Skin of body (tissue), 2 donors: ENCODE measurements around the gene GPR37L1. TPM values are rescaled to one million over a fixed set of nuclear protein-coding genes. Genes with fewer than 3 reads are reported as not detected.
"Not testable (repeated sequence)": the region's sequence is repeated elsewhere in the genome, so short reads cannot be mapped to it uniquely, and the experiment has no call there.

ENCODE experiments used
- DNase-seq: peaks from one replicate; lab custom pipeline; 2025; lab: John Stamatoyannopoulos, UW
- total RNA-seq: library from RNA; depleted of rRNA; stranded (reverse); fragments of >200 nt; gene quantifications from one replicate; pipeline ENCODE4 v1.2.3, GENCODE V29; 2014

The GPR37L1 gene
- total RNA-seq, 1 donor from 2014 or later = not detected

DNA sequence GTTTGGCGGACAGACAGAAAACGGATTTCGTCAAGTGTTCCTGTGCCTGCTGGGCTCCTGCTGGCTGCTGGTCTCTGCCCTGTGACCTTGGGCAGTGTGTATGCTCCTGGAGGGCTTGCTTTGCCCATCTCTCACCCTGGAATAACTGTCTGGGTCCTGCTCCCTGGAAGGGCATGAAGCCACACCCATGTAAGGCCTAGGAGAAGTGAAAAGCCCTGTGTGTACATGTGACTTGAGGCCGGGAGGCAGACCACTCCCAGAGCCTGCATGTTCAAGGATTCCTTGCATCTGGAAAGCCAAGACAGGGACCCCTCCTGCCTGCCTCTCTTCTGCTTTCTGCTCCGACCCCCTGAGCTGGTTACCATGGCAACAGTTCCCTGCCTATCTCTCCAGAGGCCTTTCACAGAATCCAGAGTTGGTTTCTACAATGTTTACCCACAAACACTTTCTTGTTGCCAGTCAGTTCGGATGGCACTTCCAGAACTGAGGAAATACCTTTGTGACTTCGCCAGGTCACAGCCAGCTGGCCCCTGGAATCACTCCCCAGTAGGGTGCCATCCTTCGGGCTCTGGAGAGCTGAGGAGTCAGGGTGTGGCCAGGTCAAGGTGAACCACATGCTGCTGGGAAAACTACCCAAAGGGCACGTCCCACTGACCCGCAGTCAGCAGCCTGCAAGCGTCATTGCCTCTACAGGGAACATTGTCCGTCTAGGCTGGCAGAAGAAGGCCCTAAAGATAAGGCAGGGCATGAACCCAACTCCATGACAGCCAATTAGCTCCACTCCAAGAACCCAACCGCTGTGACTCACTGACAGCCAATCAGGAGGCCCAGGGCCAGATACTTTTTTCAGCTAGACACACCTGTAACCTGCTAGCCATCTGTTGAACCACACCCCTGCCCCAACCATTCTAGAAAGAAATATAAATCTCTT is 14.7 kb upstream of the GPR37L1 start:
- DNase-seq = no peak

DNA sequence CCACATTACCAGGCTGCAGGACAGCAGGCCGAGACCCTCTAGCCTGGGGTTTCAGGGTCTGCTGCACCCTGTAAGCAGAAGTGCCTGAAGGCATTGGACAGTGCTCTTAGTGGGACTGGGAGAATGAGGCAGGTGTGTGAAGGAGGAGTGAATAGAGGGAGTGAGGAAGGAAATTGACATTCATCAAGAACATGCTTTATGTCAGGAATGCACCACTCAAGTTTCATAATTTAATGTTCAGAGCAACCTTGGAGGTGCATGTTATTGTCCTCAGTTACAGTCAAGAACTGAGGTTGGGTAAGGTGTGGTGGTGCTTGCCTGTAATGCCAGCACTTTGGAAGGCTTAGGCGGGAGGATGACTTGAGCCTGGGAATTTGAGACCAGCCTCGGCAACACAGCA is 11.7 kb upstream of the GPR37L1 start:
- no peak for DNase-seq

GRCh38 chr1:202111589-202111988 is 11.1 kb upstream of the GPR37L1 start:
- not testable (repeated sequence) for DNase-seq

GRCh38 chr1:202112859-202113689 is 9.6 kb upstream of the GPR37L1 start:
- no peak for DNase-seq

DNA sequence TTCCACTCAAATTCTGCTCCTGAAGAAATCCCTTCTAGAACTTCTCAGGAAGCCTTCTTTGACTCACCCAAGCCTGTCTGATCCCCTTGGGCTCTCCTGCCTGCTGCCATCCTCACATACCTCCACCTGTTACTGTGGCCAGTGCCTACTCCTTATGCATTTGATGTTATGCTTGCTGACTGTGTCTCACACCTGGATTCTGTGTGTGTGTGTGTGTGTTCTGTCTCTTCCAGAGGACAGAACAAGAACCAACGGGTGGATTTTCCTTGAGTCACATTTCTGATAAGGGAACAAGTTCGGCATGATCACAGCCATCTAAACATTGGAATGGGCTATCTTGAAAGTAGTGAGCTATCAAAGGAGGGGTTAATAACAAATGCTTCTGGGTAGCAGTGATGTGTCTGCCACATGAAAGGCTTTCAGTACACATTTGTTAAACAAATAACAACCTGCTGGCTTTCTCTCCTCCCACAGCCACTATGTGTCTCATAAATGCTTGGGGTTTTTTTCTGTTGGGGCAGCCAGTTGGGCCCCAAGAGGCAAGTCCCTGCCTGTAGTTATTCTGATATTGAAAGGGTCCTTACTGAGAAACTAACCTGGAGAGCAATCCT is 8.9 kb upstream of the GPR37L1 start:
- no peak for DNase-seq

DNA sequence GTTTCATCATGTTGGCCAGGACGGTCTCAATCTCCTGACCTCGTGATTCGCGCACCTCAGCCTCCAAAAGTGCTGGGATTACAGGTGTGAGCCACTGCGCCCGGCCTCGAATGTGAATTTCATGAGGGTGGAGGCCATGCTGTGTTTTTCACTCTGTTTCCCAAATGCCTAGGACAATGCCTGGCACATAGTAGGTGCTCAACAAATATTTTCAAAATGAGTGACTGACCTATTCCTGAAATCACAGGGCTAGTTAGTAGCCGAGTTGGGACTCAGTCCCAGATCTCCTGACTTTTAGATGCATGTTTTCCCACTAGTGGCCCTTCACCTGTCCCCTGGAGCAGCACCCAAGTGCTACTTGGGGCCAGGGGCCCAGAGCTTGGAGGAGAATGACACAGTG is 6.4 kb upstream of the GPR37L1 start:
- DNase-seq = no peak

- DNase-seq = no peak
Measured at GRCh38 chr1:202117898-202118371, 4.8 kb upstream of the GPR37L1 start.

- no peak for DNase-seq
Measured at GRCh38 chr1:202121006-202121405, 1.7 kb upstream of the GPR37L1 start.

GRCh38 chr1:202123336-202123813 is 658 bp downstream of the GPR37L1 start:
- DNase-seq = no peak

GRCh38 chr1:202124142-202124541 is 1.4 kb downstream of the GPR37L1 start:
- no peak for DNase-seq

GRCh38 chr1:202125611-202126010 is 2.9 kb downstream of the GPR37L1 start:
- DNase-seq = no peak

GRCh38 chr1:202126426-202126825 is 3.7 kb downstream of the GPR37L1 start:
- DNase-seq = no peak

GRCh38 chr1:202127061-202127460 is 4.3 kb downstream of the GPR37L1 start:
- DNase-seq = no peak

GRCh38 chr1:202127836-202128622 is 5.3 kb downstream of the GPR37L1 start:
- DNase-seq = no peak

DNA sequence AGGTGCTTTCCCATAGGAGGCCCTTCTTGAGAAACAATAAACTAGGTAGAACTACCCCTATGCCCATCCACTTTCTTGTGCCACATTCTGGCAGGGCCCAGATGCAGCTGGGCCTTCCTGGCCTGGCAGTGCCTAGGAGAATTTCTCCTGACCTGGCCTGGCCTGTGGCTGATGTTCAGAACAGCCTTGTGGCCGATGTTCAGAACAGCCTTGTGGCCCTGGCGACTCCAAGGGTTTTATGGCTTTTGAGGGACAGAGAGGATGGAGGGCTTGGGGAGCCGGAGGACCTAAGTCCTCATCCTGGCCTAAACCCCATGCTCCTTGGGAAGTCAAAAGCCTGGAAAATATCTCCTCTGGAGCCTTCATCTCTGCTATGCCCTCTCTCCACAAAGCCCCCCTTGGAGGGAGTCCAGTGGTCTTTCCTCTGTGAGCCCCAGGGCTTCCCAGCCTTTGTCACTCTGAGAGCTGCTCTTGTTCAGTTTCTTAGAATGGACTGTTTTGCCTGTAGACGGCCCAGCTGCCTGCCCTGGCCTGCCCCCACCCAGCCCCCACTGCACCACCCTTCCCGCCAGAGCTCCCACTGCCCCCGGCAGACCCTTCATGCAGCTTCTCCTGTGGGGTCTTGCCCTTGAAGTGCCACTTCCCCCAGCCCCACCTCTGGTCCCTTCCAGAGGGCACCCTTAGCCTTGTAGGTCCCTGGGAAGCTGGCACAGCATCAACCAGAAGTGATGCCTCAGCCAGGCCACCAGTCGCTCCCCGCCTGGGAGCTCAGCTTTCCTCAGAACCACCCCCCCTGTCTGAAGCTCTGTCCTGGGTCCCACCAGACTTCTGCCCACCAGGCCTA is 7.0 kb downstream of the GPR37L1 start:
- no peak for DNase-seq

- DNase-seq = no peak
Measured at GRCh38 chr1:202130297-202130721, 7.6 kb downstream of the GPR37L1 start.

- no peak for DNase-seq
Measured at GRCh38 chr1:202130816-202131522, 8.3 kb downstream of the GPR37L1 start.

DNA sequence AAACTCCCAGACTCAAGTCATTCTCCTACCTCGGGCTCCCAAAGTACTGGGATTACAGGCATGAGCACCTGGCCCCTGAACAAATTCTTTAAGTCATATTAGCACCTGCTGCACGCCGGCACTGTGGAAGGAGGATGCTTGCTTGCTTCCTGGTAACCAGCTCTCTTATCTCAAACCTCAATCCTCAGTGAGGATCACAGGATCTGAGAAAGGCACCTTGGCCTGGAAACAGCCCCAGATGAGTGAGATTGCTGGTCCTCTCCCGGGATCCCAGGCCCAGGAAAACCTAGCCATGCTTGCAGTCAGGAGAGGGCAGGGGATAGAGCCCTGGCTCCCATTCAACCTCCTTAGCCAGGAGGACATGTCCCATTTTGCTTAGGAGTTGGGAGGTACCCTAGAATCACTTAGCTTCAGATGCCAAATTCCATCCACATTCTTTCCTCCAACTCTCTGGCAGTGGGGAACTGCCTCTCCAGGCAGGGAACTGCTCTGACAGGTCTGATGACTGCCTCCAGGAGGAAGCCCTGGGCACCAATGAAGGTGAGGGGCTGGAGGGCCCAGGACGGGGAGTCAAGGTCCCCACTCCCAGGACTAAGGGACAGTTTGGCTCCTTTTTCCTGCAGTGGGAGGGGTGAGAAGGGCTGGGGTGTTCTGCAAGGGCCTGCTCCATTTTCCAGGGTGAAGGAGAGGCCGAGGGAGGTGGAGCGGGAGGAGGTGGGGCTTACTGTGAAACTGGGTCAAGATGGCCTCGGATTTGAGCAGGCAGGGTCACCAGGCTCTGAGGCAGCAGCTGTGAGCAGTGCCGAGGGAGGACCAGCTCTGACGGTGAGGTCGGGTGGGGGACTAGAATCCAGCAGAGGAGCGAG is 9.5 kb downstream of the GPR37L1 start:
- no peak for DNase-seq
